ENCODE data around the gene RIPK1.

GRCh38 chr6:3133515-3133914 is 65.2 kb downstream of the RIPK1 start:
- TF ChIP-seq CTCF (IDR thresholded peaks at IDR 0.05; ENCODE audit: low read depth, low read length) (no peak), EZH2phosphoT487 (IDR thresholded peaks at IDR 0.05; ENCODE audit: low read depth) (no peak)

All from OCI-LY3 (cell line).